ENCODE results near the gene MAP1LC3B.

The MAP1LC3B gene

GRCh38 chr16:87393680-87394055 lies 1.5 kb downstream of the MAP1LC3B start:
- in situ Hi-C loops (cut with HindIII; ENCODE audit: low pct_ligation_motif_present, low sequenced_read_pairs), result no loop called here
- DNase-seq, result no peak
- no peaks in the 10 kb centered on the region for H3K27me3 ChIP-seq (replicated peaks)
- TF ChIP-seq CTCF (IDR thresholded peaks at IDR 0.05; ENCODE audit: low read depth, low read length, missing control alignments), result no peak
- H3K36me3 ChIP-seq (replicated peaks), result peaks cover 3% of the 10 kb centered on the region
- no peak overlapping the region for H3K27ac ChIP-seq
- H3K4me3 ChIP-seq (ENCODE audit: low read depth, low read length), result peak overlapping the region; percentile 85

- TF ChIP-seq CTCF (IDR thresholded peaks at IDR 0.05; ENCODE audit: low read depth, low read length, missing control alignments), result no peak
- no peak overlapping the region for H3K4me3 ChIP-seq (ENCODE audit: low read depth, low read length)
- no peak overlapping the region for H3K27ac ChIP-seq
- H3K36me3 ChIP-seq (replicated peaks), result peaks cover 13% of the 10 kb centered on the region
- H3K27me3 ChIP-seq (replicated peaks), result no peaks in the 10 kb centered on the region
- in situ Hi-C loops (cut with HindIII; ENCODE audit: low pct_ligation_motif_present, low sequenced_read_pairs), result no loop called here
- no peak for DNase-seq
These were observed 3.2 kb downstream of the MAP1LC3B start for GRCh38 chr16:87395181-87395842.

GRCh38 chr16:87404764-87405625 lies 12.9 kb downstream of the MAP1LC3B start:
- no peak overlapping the region for H3K4me3 ChIP-seq (ENCODE audit: low read depth, low read length)
- in situ Hi-C loops (cut with HindIII; ENCODE audit: low pct_ligation_motif_present, low sequenced_read_pairs), result no loop called here
- H3K36me3 ChIP-seq (replicated peaks), result peaks cover 54% of the 10 kb centered on the region
- DNase-seq, result no peak
- no peak overlapping the region for H3K27ac ChIP-seq
- H3K27me3 ChIP-seq (replicated peaks), result no peaks in the 10 kb centered on the region
- no peak for TF ChIP-seq CTCF (IDR thresholded peaks at IDR 0.05; ENCODE audit: low read depth, low read length, missing control alignments)

GRCh38 chr16:87406495-87407088 lies 14.5 kb downstream of the MAP1LC3B start:
- no peak for DNase-seq
- no peak overlapping the region for H3K27ac ChIP-seq
- H3K36me3 ChIP-seq (replicated peaks), result peaks cover 53% of the 10 kb centered on the region
- no peak overlapping the region for H3K4me3 ChIP-seq (ENCODE audit: low read depth, low read length)
- in situ Hi-C loops (cut with HindIII; ENCODE audit: low pct_ligation_motif_present, low sequenced_read_pairs), result no loop called here
- TF ChIP-seq CTCF (IDR thresholded peaks at IDR 0.05; ENCODE audit: low read depth, low read length, missing control alignments), result no peak
- H3K27me3 ChIP-seq (replicated peaks), result no peaks in the 10 kb centered on the region

- Histone ChIP-seq H3K27ac (no peak overlapping the region), H3K27me3 (replicated peaks) (no peaks in the 10 kb centered on the region), H3K4me3 (ENCODE audit: low read depth, low read length) (no peak overlapping the region), H3K36me3 (replicated peaks) (peaks cover 54% of the 10 kb centered on the region)
- in situ Hi-C loops (cut with HindIII; ENCODE audit: low pct_ligation_motif_present, low sequenced_read_pairs), result no loop called here
- TF ChIP-seq CTCF (IDR thresholded peaks at IDR 0.05; ENCODE audit: low read depth, low read length, missing control alignments), result no peak
- no peak for DNase-seq
These were observed 15.5 kb downstream of the MAP1LC3B start for GRCh38 chr16:87407511-87408112.

All from brain microvascular endothelial cell (primary cell).